Thymus (tissue), 11 donors: ENCODE results near the gene DMBT1. TPM values are rescaled to one million over a fixed set of nuclear protein-coding genes. Genes with fewer than 3 reads are reported as not detected.
"Not testable (repeated sequence)": the region's sequence is repeated elsewhere in the genome, so short reads cannot be mapped to it uniquely, and the experiment has no call there.

ENCODE experiments used
- DNase-seq, 9 donors: peaks; one replicate each; pipeline ENCODE4 v3.0.0-alpha.2; 2013; ENCODE audit warnings: low spot score in 9 of 9, low read depth in 6 of 9, missing footprints in 1 of 9
- H3K27ac ChIP-seq, 2 donors: one replicate each; pipeline ENCODE4 v1.5.1; 2013; ENCODE audit warnings: control low read depth in 1 of 2, low read depth in 1 of 2, low read length in 1 of 2, mild to moderate bottlenecking in 1 of 2, moderate library complexity in 1 of 2
- H3K27me3 ChIP-seq, 2 donors: one replicate each; pipeline ENCODE4 v1.5.1; 2013; ENCODE audit warnings: low read length in 1 of 2; ENCODE audit not compliant: control insufficient read depth in 2 of 2, insufficient read depth in 1 of 2
- H3K36me3 ChIP-seq, 2 donors: one replicate each; pipeline ENCODE4 v1.5.1; 2013; ENCODE audit warnings: low read length in 1 of 2, mild to moderate bottlenecking in 1 of 2, moderate library complexity in 1 of 2; ENCODE audit not compliant: control insufficient read depth in 2 of 2, insufficient read depth in 2 of 2
- H3K4me1 ChIP-seq, 2 donors: one replicate each; pipeline ENCODE4 v1.5.1; 2013; ENCODE audit warnings: low read length in 2 of 2; ENCODE audit not compliant: control insufficient read depth in 2 of 2, insufficient read depth in 2 of 2
- H3K4me3 ChIP-seq, 2 donors: one replicate each; pipeline ENCODE4 v1.5.1; 2013; ENCODE audit warnings: low read length in 2 of 2, control low read depth in 1 of 2, mild to moderate bottlenecking in 1 of 2
- H3K9me3 ChIP-seq, 2 donors: one replicate each; pipeline ENCODE4 v1.5.1; 2013; ENCODE audit warnings: low read length in 1 of 2, mild to moderate bottlenecking in 1 of 2; ENCODE audit not compliant: control insufficient read depth in 2 of 2, insufficient read depth in 1 of 2
- WGBS: extraction: QIAGEN DNeasy Blood & Tissue Kit; methylation state at CpG from one replicate; pipeline ENCODE4 v1.1.7; 2013; 5-methylcytosine and 5-hydroxymethylcytosine counted together
- polyA plus RNA-seq: library from polyadenylated mRNA; stranded (reverse); fragments of 200-250 nt; gene quantifications from one replicate; pipeline ENCODE4 v1.2.3, GENCODE V29; 2013
- total RNA-seq: library from RNA; stranded (reverse); fragments of 120-200 nt; gene quantifications from one replicate; pipeline ENCODE4 v1.2.4, GENCODE V29; 2013
- donor health status: healthy.

DMBT1 gene
- total and polyA plus RNA-seq, 2 donors = 0.09 to 0.27 TPM

DNA sequence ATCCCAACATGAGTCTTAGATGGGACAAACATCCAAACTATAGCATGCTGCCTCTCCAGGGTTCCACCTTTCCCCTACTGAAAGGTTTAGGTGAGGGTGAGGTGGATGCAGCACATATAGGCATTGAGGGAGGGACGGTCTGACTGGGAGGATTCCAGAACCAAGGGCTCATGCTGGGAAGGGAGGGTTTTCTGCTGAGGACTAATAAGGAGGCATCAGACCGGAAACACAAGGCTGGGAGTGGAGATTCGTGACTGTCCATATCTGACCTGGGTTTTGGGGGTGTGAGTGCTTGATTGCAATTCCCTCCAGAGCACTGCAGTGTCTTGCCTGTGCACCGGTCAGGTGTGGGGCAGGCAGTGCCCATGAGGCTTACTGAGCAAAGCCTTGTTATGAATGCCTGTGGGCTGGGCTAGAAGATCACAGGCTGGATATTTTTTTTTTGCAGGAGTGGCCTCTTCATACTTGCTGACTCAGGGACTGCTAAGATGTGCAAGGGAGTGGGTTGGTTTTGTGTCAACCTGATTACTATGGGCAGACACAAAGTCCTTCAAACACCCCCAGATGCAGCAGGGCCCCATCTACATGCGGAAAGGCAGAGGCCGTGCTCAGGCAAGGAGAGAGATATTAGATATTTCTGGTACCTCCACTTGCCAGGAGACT, 26.7 kb downstream of the DMBT1 start:
- Histone ChIP-seq H3K36me3 (no peaks in the 10 kb centered on the region), H3K4me3 (no peak overlapping the region), H3K27ac (no peak overlapping the region), H3K9me3 (no peaks in the 10 kb centered on the region), H3K27me3 (no peaks in the 10 kb centered on the region), H3K4me1 (no peaks in the 10 kb centered on the region)
- 89% methylated on average over 6 of the region's 6 CpGs for WGBS
- no peak for DNase-seq

DNA sequence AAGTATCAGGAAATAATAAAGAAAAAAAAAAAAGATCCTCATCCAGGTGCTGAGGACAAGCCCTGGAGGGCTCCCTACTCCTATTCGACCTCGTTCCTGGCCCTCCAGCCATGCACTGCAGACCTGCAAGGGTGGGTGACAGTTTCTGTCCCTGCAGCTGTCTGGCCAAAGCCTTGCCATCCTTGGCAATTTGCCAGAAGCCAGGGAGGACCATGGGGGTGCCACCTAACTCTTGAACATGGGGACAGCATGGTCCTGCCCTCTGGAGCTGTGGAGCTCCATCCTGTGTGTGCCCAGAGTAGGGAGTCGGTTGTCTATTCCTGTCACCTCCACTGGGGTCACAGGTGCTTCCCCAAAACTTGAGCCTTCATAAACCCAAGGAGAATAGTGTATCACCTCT, 27.8 kb downstream of the DMBT1 start:
- H3K27ac ChIP-seq = no peak overlapping the region
- no peak overlapping the region for H3K4me3 ChIP-seq
- no peaks in the 10 kb centered on the region for H3K9me3 ChIP-seq
- DNase-seq = no peak
- H3K36me3 ChIP-seq = no peaks in the 10 kb centered on the region
- no peaks in the 10 kb centered on the region for H3K27me3 ChIP-seq
- 93% methylated on average over 3 of the region's 3 CpGs for WGBS
- no peaks in the 10 kb centered on the region for H3K4me1 ChIP-seq

GRCh38 chr10:122590153-122590552, 29.6 kb downstream of the DMBT1 start:
- Histone ChIP-seq H3K27ac (no peak overlapping the region), H3K4me3 (no peak overlapping the region), H3K9me3 (no peaks in the 10 kb centered on the region), H3K36me3 (no peaks in the 10 kb centered on the region), H3K27me3 (no peaks in the 10 kb centered on the region), H3K4me1 (no peaks in the 10 kb centered on the region)
- WGBS = 88% methylated on average over 3 of the region's 3 CpGs
- no peak for DNase-seq

GRCh38 chr10:122591736-122592135, 31.2 kb downstream of the DMBT1 start:
- Histone ChIP-seq H3K27ac (no peak overlapping the region), H3K4me3 (no peak overlapping the region), H3K4me1 (no peaks in the 10 kb centered on the region), H3K36me3 (no peaks in the 10 kb centered on the region), H3K9me3 (no peaks in the 10 kb centered on the region), H3K27me3 (no peaks in the 10 kb centered on the region)
- WGBS = 84% methylated on average over 3 of the region's 3 CpGs
- no peak for DNase-seq

- DNase-seq = no peak
- 77% methylated on average over 10 of the region's 10 CpGs for WGBS
- no peaks in the 10 kb centered on the region for H3K27me3 ChIP-seq
Measured at GRCh38 chr10:122592161-122592560, 31.6 kb downstream of the DMBT1 start.

DNA sequence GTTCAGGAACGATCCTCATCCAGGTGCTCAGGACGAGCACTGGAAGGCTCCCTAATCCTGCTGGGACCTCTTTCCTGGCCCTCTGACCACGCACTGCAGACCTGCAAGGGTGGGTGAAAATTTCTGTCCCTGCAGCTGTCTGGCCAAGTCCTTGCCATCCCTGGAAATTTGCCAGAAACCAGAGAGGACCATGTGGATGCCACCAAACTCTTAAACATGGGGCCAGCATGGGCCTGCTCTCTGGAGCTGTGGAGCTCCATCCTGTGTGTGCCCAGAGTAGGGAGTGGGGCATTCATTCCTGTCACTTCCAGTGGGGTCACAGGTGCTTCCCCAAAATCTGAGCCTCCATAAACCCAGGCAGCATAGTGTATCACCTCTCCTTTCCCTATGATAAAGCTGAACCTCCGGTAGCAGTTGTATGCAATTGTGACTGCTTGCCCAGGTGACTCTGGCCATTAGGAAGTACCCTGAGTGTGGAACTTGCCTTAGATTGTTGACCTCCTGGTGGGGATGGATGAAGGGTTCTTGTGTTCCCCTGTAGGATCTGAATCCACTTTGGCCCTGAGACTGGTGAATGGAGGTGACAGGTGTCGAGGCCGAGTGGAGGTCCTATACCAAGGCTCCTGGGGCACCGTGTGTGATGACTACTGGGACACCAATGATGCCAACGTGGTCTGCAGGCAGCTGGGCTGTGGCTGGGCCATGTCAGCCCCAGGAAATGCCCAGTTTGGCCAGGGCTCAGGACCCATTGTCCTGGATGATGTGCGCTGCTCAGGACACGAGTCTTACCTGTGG, 57.1 kb downstream of the DMBT1 start:
- 85% methylated on average over 10 of the region's 10 CpGs for WGBS
- DNase-seq = no peak

More at GRCh38 chr10:122592161-122592560, 31.6 kb downstream of the DMBT1 start:
- H3K9me3 ChIP-seq = no peaks in the 10 kb centered on the region
- no peak overlapping the region for H3K4me3 ChIP-seq
- H3K36me3 ChIP-seq = no peaks in the 10 kb centered on the region
- no peaks in the 10 kb centered on the region for H3K4me1 ChIP-seq
- H3K27ac ChIP-seq = no peak overlapping the region

DNA sequence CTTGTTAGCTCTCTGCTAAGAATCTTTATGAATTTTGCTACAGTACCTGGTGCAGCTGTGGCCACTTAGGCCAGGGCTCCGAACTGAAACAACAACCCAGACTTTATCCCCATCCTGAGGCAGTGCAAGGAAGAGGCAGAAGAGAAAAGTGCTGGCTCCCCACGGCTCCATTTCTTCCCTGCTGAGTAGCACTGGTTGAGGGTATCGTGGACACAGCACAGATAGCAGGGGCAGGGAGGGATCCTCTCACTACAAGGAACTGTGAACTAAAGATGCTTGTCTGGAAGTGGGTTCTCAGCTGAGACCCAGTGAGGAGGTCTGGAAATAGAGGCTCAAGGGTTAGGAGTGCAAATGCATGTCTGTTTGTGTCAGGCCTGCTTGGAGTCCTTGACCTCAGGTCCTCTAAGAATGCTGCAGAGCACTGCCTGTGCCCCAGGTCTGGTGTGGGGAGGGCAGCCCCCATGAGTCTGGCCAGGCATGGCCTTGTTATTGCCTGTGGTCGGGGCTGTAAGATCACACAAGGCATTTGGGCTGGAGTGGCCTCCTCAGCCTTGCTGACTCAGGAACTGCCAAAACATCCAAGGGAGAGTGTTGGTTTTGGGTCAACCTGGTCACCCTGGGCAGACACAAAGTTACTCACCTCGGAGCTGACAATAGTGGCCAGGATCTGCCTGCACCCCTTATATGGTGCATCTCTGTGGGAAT, 58.1 kb downstream of the DMBT1 start:
- no peak for DNase-seq
- Histone ChIP-seq H3K9me3 (no peaks in the 10 kb centered on the region), H3K4me1 (no peaks in the 10 kb centered on the region), H3K27ac (no peak overlapping the region), H3K4me3 (no peak overlapping the region), H3K27me3 (no peaks in the 10 kb centered on the region), H3K36me3 (no peaks in the 10 kb centered on the region)
- 77% methylated on average over 5 of the region's 5 CpGs for WGBS

More for the DNA sequence above, 57.1 kb downstream of the DMBT1 start:
- Histone ChIP-seq H3K36me3 (no peaks in the 10 kb centered on the region), H3K4me1 (no peaks in the 10 kb centered on the region), H3K4me3 (no peak overlapping the region), H3K9me3 (no peaks in the 10 kb centered on the region), H3K27ac (no peak overlapping the region), H3K27me3 (no peaks in the 10 kb centered on the region)

GRCh38 chr10:122620961-122621360, 60.4 kb downstream of the DMBT1 start:
- H3K27me3 ChIP-seq, H3K36me3 ChIP-seq, H3K4me1 ChIP-seq, DNase-seq, H3K27ac ChIP-seq, H3K9me3 ChIP-seq, H3K4me3 ChIP-seq: not testable (repeated sequence)
- WGBS = 96% methylated on average over 8 of the region's 8 CpGs

DNA sequence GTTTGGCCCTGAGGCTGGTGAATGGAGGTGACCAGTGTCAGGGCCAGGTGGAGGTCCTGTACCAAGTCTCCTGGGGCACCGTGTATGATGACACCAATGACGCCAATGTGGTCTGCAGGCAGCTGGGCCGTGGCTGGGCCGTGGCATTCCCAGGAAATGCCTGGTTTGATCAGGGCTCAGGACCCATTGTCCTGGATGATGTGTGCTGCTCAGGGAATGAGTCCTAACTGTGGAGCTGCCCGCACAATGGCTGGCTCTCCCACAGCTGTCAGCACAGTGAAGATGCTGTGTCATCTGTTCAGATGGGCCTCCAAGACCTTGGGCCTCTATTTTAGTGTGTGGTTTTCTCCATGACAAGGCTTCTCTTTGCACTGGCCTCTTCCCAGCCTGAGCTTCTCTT, 64.0 kb downstream of the DMBT1 start:
- no peaks in the 10 kb centered on the region for H3K36me3 ChIP-seq
- H3K27ac ChIP-seq = no peak overlapping the region
- no peak overlapping the region for H3K4me3 ChIP-seq
- H3K9me3 ChIP-seq = peaks cover 1 to 2% of the 10 kb centered on the region in 2 donors
- H3K4me1 ChIP-seq = no peaks in the 10 kb centered on the region
- no peaks in the 10 kb centered on the region for H3K27me3 ChIP-seq
- WGBS = 94% methylated on average over 5 of the region's 5 CpGs
- DNase-seq = no peak
